GM12892 (cell line): ENCODE results near the gene IDS.
"Not testable (repeated sequence)": the region's sequence is repeated elsewhere in the genome, so short reads cannot be mapped to it uniquely, and the experiment has no call there.

Experiments
- DNase-seq: peaks from one replicate; pipeline ENCODE4 v3.0.0; 2011; ENCODE audit not compliant: insufficient read length
- FAIRE-seq: peaks from 2 replicates; lab custom pipeline; 2011; peaks lifted over from hg19 to GRCh38; lab: Jason Lieb, UNC
- POLR2A ChIP-seq: IDR thresholded peaks from 2 replicates; pipeline ENCODE4 v1.6.1; 2011; ENCODE audit warnings: low read depth, low read length, control low read depth
- POLR2AphosphoS5 ChIP-seq: IDR thresholded peaks from 2 replicates; pipeline ENCODE4 v1.6.1; 2011; ENCODE audit warnings: low read depth, low read length, control low read depth
- TAF1 ChIP-seq: IDR thresholded peaks from 2 replicates; pipeline ENCODE4 v1.6.1; 2011; ENCODE audit warnings: low read depth, mild to moderate bottlenecking, control low read depth, low read length, borderline replicate concordance

The IDS gene

GRCh38 chrX:149490100-149490499, 15.0 kb downstream of the IDS start:
- TF ChIP-seq POLR2A (no peak), TAF1 (no peak), POLR2AphosphoS5 (no peak)
- no peak for FAIRE-seq

GRCh38 chrX:149488411-149489052, 16.6 kb downstream of the IDS start:
- peak; percentile 84 for FAIRE-seq
- DNase-seq, result not testable (repeated sequence)

More at GRCh38 chrX:149490100-149490499, 15.0 kb downstream of the IDS start:
- no peak for DNase-seq

- peak; percentile 48 for FAIRE-seq
- DNase-seq, result not testable (repeated sequence)
Measured at GRCh38 chrX:149488008-149488407, 17.1 kb downstream of the IDS start.

GRCh38 chrX:149487292-149487691, 17.8 kb downstream of the IDS start:
- TF ChIP-seq POLR2A, result no peak
- no peak for DNase-seq
- FAIRE-seq, result no peak

- TF ChIP-seq TAF1 (no peak), POLR2AphosphoS5 (no peak), POLR2A (no peak)
- FAIRE-seq (no peak), DNase-seq (no peak)
Measured at GRCh38 chrX:149476513-149476912, 28.6 kb downstream of the IDS start.

GRCh38 chrX:149473966-149474365, 31.1 kb downstream of the IDS start:
- no peak for TF ChIP-seq TAF1
- TF ChIP-seq POLR2AphosphoS5, result no peak
- TF ChIP-seq POLR2A, result no peak
- no peak for FAIRE-seq
- no peak for DNase-seq

GRCh38 chrX:149473092-149473491, 32.0 kb downstream of the IDS start:
- DNase-seq (no peak), FAIRE-seq (no peak)
- TF ChIP-seq POLR2A (no peak), POLR2AphosphoS5 (no peak), TAF1 (no peak)

- FAIRE-seq (no peak), DNase-seq (no peak)
- TF ChIP-seq POLR2AphosphoS5, result no peak
- no peak for TF ChIP-seq POLR2A
- no peak for TF ChIP-seq TAF1
Measured at GRCh38 chrX:149472625-149473024, 32.5 kb downstream of the IDS start.

GRCh38 chrX:149471397-149471796, 33.7 kb downstream of the IDS start:
- no peak for DNase-seq
- TF ChIP-seq POLR2A (no peak), POLR2AphosphoS5 (no peak), TAF1 (no peak)
- no peak for FAIRE-seq

GRCh38 chrX:149470955-149471354, 34.2 kb downstream of the IDS start:
- DNase-seq (peak; percentile 44), FAIRE-seq (peak; percentile 65)
- TF ChIP-seq POLR2A (no peak), TAF1 (no peak), POLR2AphosphoS5 (no peak)

- DNase-seq (no peak), FAIRE-seq (no peak)
- no peak for TF ChIP-seq POLR2AphosphoS5
- no peak for TF ChIP-seq POLR2A
- TF ChIP-seq TAF1, result no peak
Measured at GRCh38 chrX:149469406-149469805, 35.7 kb downstream of the IDS start.

GRCh38 chrX:149467920-149468319, 37.2 kb downstream of the IDS start:
- TF ChIP-seq TAF1, result no peak
- no peak for TF ChIP-seq POLR2A
- TF ChIP-seq POLR2AphosphoS5, result no peak
- FAIRE-seq (no peak), DNase-seq (no peak)

GRCh38 chrX:149467461-149467860, 37.6 kb downstream of the IDS start:
- no peak for DNase-seq
- no peak for FAIRE-seq
- TF ChIP-seq POLR2AphosphoS5 (no peak), TAF1 (no peak), POLR2A (no peak)
